ENCODE data around the gene HEG1. TPM values are rescaled to one million over a fixed set of nuclear protein-coding genes. Genes with fewer than 3 reads are reported as not detected.

Gene HEG1
- total and polyA plus RNA-seq, 2 of the 8 experiments (the other 6 are each of a cell fraction or from before 2014, with no cell fraction given) = 5.3 to 9.7 TPM

- no peak for TF ChIP-seq CHD7 (IDR thresholded peaks at IDR 0.05; ENCODE audit: insufficient replicate concordance, low read length)
- no peak for TF ChIP-seq GTF2F1 (IDR thresholded peaks at IDR 0.05; ENCODE audit: borderline replicate concordance, low read depth, low read length)
- no peak for TF ChIP-seq PHF8 (conservative IDR thresholded peaks at IDR 0.05; ENCODE audit: low read depth, low read length)
- no peak for TF ChIP-seq MAFK (IDR thresholded peaks at IDR 0.05; ENCODE audit: low read depth, low read length)
- TF ChIP-seq SIN3A (conservative IDR thresholded peaks at IDR 0.05 in 1 of 2, IDR thresholded peaks at IDR 0.05 in 1 of 2; ENCODE audit: low read depth in 1 of 2, low read length in 2 of 2) = no peak
Measured at GRCh38 chr3:125002414-125003368, 53.1 kb downstream of the HEG1 start (continued).

All from H1 (cell line).